Prostate gland (tissue), 2 donors: ENCODE data around the gene ZBTB44.

Experiments
- POLR2A ChIP-seq: fragments of 450-650 bp; IDR thresholded peaks from one replicate; pipeline ENCODE4 v1.6.1; 2016; ENCODE audit warnings: antibody characterized with exemption, mild to moderate bottlenecking
- TF ChIP-seq, protein P1 (sequence below), 4 experiments: fragments of 200-600 bp in 2 of 4; fragments of 450-650 bp in 2 of 4; sonication (generic) in 2 of 4; IDR thresholded peaks; 1 replicate in 3 of 4; 2 replicates in 1 of 4; pipeline ENCODE4 v1.5.1; 2016 to 2019; ENCODE audit warnings: antibody characterized with exemption in 4 of 4, mild to moderate bottlenecking in 2 of 4, moderate library complexity in 2 of 4

DNA sequence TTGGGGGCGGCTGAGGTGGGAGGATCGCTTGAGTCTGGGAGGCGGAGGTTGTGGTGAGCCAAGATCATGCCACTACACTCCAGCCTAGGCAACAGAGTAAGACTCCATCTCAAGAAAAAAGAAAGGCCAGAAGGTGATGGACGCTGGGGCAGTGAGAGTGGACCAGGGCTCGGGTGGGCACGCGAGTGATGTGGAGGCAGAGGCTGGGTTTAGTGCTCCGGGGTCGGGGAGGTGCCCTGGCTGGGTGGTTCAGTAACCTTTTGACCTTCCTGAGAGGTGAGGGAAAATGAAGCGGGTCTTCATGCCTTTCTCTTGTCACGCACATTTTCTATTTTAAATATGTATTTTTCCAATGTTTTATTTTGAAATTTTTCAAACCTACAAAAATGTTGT, 110.0 kb downstream of the ZBTB44 start:
- TF ChIP-seq, protein P1, sequence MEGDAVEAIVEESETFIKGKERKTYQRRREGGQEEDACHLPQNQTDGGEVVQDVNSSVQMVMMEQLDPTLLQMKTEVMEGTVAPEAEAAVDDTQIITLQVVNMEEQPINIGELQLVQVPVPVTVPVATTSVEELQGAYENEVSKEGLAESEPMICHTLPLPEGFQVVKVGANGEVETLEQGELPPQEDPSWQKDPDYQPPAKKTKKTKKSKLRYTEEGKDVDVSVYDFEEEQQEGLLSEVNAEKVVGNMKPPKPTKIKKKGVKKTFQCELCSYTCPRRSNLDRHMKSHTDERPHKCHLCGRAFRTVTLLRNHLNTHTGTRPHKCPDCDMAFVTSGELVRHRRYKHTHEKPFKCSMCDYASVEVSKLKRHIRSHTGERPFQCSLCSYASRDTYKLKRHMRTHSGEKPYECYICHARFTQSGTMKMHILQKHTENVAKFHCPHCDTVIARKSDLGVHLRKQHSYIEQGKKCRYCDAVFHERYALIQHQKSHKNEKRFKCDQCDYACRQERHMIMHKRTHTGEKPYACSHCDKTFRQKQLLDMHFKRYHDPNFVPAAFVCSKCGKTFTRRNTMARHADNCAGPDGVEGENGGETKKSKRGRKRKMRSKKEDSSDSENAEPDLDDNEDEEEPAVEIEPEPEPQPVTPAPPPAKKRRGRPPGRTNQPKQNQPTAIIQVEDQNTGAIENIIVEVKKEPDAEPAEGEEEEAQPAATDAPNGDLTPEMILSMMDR (IDR thresholded peaks at IDR 0.05) = no peak
- no peak for TF ChIP-seq POLR2A
